ENCODE data around the gene MYLK4.
A peak's percentile ranks its signal among the peaks of the same experiment; 100 is the strongest.

Gene MYLK4

GRCh38 chr6:2740581-2740980 lies 10.1 kb downstream of the MYLK4 start:
- FAIRE-seq (no peak), DNase-seq (ENCODE audit: extremely low spot score, insufficient read length, low read depth) (no peak)

GRCh38 chr6:2739335-2739734 lies 11.4 kb downstream of the MYLK4 start:
- FAIRE-seq: no peak
- DNase-seq (ENCODE audit: extremely low spot score, insufficient read length, low read depth): no peak

- DNase-seq (ENCODE audit: extremely low spot score, insufficient read length, low read depth) (no peak), FAIRE-seq (peak; percentile 72)
These were observed 12.2 kb downstream of the MYLK4 start for GRCh38 chr6:2738373-2738979.

- no peak for FAIRE-seq
- DNase-seq (ENCODE audit: extremely low spot score, insufficient read length, low read depth): no peak
These were observed 12.8 kb downstream of the MYLK4 start for GRCh38 chr6:2737885-2738284.

- DNase-seq (ENCODE audit: extremely low spot score, insufficient read length, low read depth): no peak
- FAIRE-seq: no peak
These were observed 16.1 kb downstream of the MYLK4 start for GRCh38 chr6:2734488-2735166.

GRCh38 chr6:2733736-2734480 lies 16.8 kb downstream of the MYLK4 start:
- FAIRE-seq (no peak), DNase-seq (ENCODE audit: extremely low spot score, insufficient read length, low read depth) (no peak)

- FAIRE-seq (peak; percentile 89), DNase-seq (ENCODE audit: extremely low spot score, insufficient read length, low read depth) (peak; percentile 54)
These were observed 17.4 kb downstream of the MYLK4 start for GRCh38 chr6:2733324-2733723.

DNA sequence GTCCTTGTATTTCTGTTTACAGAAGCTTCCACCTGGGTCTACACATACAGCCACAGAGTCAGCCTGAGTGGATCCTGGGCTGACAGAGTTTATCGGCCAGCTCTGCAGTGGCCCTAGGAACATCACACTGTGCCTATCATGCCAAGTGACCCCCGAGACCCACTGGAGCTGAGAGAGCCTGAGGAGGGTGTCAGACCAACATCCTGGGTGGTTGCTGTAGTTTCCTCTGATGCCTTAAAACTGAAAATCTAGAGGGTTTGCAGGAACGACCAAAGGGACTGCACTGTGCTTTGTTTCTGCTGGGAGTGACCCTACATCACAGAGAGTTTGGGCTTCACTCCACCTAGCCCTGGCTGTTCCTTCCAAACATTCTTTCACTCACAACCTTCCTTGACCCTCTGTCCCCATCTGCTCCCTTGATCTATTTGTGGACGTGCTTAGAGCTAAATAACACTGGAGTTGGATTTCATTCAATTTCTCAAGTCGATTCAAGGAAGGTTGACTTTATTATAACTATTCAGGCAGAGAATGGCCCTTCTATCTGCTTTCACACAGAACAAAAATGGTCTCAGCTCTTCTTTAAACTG lies 18.1 kb downstream of the MYLK4 start:
- FAIRE-seq (no peak), DNase-seq (ENCODE audit: extremely low spot score, insufficient read length, low read depth) (no peak)

GRCh38 chr6:2731281-2731909 lies 19.3 kb downstream of the MYLK4 start:
- DNase-seq (ENCODE audit: extremely low spot score, insufficient read length, low read depth) (no peak), FAIRE-seq (no peak)

DNA sequence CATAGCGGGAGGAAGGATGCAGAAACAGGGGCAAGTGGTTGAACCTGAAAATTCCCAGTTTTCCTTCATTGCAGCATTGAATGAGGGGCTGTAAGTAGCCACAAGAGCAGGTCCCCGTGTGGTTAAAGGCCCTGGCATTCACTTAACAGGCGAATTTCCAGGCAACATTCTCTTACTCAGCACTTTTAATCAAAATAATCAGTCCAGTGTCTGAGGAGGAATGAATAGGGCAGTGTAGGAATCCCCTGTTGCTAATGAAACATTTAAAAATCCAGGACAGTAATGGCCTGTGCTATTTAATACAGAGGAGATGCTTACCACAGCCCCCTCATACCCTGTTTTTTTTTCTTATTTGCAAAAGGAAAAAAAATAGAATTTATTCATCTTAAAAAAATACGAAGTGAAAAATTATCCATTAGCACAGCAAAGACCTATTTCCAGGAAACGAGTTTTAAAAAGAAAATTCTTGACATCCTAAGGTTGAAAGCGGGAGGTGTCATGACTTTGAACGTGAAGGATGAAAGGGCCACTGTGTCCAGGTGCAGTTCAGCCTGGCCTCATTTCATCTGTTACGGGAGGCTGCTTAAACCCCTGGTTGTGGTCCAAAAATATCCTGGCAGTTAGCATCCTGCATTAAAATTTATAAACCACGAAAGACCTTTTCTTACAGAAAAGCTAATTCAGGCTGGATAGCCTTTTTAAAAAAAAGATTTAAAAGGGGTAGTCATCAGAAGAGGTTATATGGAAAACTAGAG lies 20.2 kb downstream of the MYLK4 start:
- FAIRE-seq (no peak), DNase-seq (ENCODE audit: extremely low spot score, insufficient read length, low read depth) (no peak)

- FAIRE-seq: no peak
- DNase-seq (ENCODE audit: extremely low spot score, insufficient read length, low read depth): no peak
These were observed 20.8 kb downstream of the MYLK4 start for GRCh38 chr6:2729921-2730320.

DNA sequence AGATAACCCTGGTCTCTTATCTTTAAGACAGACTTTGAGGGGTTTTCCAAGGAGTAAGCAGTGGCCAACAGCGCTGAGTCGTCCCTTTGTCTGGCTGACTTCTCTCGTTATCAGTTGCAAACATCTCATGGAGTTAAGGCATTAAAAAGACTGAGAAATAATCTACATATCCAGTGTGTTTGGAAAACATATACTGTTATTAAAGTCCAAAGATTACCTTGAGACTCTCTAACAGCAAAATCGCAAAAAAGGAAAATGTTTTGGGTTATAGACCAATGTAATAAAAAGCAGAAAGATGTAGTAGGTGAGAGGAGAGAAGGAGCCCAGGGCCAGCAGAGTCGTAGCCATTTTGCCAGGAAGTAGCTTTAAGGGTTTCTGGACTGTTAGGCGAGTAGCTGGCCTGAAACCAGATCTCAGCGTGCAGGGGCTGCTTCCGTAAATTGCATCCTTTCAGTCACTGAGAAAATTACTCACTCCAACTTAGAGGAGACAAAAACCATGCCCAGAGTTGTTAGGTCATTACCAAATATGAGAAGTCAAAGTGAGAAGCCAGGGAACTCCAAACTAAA lies 24.6 kb downstream of the MYLK4 start:
- no peak for FAIRE-seq

DNA sequence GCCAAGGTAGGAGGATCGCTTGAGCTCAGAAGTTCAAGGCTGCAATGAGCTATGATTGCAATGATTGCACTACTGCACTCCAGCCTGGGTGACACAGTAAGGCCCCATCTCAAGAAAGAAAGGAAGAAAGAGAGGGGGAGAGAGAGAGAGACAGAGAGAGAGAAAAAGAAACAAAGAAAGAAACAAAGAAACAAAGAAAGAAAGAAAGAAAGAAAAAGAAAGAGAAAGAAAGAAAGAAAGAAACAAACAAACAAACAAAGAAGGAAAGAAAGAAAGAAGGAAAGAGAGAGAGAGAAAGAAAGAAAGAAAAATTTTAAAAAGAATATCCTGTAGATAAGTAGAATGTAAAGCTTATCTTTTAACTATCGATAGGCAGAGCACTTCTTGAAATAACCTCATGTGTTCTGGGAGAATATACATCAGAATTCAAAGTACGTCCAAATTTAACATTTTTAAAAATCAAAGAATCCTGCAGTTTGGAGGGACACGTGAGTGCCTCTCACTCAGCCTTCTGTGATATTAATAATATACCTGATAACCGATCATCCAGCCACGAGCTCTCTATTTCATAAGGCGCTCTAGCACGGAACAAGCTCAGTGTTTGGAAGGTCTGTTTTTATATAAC lies 25.2 kb downstream of the MYLK4 start:
- FAIRE-seq (no peak), DNase-seq (ENCODE audit: extremely low spot score, insufficient read length, low read depth) (no peak)

More for the DNA sequence above, 24.6 kb downstream of the MYLK4 start:
- DNase-seq (ENCODE audit: extremely low spot score, insufficient read length, low read depth): peak; percentile 14

DNA sequence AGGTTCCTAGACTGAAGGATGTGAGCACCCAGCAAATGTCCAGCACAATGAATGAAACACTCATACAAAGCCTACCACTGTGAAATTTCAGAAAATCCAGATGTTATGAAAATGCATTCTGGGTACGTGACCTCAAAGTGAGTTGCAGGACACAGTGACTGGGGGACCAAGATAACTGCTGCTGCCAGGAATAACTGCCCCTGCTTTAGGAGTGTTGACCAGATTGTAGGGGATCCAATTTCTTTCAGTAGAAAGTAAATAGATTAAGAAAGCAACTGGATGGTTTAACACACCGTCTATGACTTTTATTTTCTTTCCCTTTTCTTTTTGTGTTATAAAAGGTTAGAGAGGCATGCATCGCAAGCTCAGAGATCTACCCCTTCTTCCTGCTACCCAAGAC lies 29.5 kb downstream of the MYLK4 start:
- no peak for DNase-seq (ENCODE audit: extremely low spot score, insufficient read length, low read depth)
- no peak for FAIRE-seq

DNA sequence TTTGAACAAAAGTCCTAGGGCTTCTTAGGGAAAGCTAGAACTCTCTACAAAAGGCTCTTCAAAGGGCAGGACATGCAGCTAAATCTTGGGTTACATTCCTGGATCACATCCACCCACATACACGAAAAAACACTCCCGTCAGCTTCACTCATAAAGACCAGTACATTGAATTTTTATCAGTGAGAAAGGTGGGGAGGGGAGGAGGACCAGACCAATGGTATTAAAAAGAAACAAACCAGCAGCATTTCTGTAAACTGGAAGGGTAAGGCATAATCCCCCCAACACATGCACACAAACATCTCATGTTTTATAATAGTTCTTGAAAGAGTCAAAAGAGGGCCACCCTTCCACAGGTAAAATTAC lies 31.6 kb downstream of the MYLK4 start:
- FAIRE-seq (no peak), DNase-seq (ENCODE audit: extremely low spot score, insufficient read length, low read depth) (no peak)

GRCh38 chr6:2718334-2719092 lies 32.2 kb downstream of the MYLK4 start:
- no peak for FAIRE-seq
- no peak for DNase-seq (ENCODE audit: extremely low spot score, insufficient read length, low read depth)

- FAIRE-seq: no peak
- DNase-seq (ENCODE audit: extremely low spot score, insufficient read length, low read depth): no peak
These were observed 33.6 kb downstream of the MYLK4 start for GRCh38 chr6:2716936-2717700.

- DNase-seq (ENCODE audit: extremely low spot score, insufficient read length, low read depth) (no peak), FAIRE-seq (no peak)
These were observed 35.0 kb downstream of the MYLK4 start for GRCh38 chr6:2715737-2716136.

Measured in GM18507 (cell line).